HG02763 (cell line): ENCODE results near the gene ZSWIM2.
"Not testable (repeated sequence)": the region's sequence is repeated elsewhere in the genome, so short reads cannot be mapped to it uniquely, and the experiment has no call there.

Experiments
- ATAC-seq: cut with Tn5 transposase; IDR thresholded peaks from one replicate; pipeline ENCODE4 v1.9.1; 2021; ENCODE audit warnings: mild to moderate bottlenecking, moderate library complexity; ENCODE audit not compliant: unreplicated experiment

ZSWIM2 gene

DNA sequence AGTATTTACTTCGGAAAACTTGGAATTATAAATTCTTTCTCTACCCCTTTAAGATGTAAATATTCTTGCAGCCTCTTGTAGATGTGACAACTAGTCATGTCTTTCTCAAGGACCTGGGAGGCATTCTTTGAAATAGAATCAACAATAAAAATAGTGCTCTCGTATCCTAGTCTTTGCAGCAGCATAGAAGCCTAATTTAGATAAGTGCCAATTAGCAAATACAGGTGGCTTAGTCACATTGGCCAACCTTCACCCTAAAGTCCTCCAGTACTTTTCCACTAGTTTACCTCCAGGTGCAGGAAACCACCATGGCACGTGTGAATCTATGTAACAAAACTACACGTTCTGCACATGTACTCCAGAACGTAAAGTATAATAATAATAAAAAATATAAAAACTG lies 3.5 kb upstream of the ZSWIM2 start:
- ATAC-seq = no peak

DNA sequence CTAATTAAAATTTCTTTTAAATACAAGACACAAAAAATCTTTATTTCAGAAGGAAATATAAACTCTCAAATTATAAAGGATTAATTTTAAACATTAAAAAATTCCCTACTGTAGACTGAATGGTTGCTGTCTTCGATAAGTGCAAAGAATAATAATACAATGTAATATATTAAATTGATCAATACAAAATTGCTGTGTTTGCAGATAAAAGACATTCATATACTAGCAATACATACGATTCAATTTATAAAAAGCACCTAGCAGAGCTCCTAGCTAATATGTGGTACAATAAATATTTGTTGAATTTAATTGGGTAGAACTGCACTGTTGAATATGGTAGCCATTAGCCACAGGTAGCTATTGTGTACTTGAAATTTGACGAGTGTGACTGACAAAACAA lies 6.6 kb downstream of the ZSWIM2 start:
- no peak for ATAC-seq

- no peak for ATAC-seq
Measured at GRCh38 chr2:186841940-186842339, 7.0 kb downstream of the ZSWIM2 start.

DNA sequence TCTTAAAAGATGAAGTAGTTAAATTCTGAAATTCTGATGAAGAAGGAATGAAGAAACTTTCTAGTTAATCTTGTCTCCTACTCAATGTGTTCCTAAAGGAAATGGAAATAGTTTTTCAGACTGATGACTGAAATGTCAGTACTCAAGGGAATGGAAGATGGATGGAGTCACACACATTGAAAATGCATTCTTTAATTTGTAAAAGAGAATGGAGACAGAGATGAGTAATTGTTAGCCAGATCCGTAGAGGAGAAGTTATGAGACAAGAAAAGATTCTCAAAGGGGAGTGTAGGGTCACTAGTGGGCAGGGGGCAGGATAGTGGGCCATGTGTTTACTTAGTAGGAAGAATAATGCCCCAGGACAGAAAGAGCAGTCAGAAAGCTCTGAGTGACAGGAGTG lies 13.3 kb downstream of the ZSWIM2 start:
- ATAC-seq = no peak

- ATAC-seq = no peak
Measured at GRCh38 chr2:186827862-186828492, 21.0 kb downstream of the ZSWIM2 start.

GRCh38 chr2:186827411-186827810 lies 21.6 kb downstream of the ZSWIM2 start:
- ATAC-seq = no peak

DNA sequence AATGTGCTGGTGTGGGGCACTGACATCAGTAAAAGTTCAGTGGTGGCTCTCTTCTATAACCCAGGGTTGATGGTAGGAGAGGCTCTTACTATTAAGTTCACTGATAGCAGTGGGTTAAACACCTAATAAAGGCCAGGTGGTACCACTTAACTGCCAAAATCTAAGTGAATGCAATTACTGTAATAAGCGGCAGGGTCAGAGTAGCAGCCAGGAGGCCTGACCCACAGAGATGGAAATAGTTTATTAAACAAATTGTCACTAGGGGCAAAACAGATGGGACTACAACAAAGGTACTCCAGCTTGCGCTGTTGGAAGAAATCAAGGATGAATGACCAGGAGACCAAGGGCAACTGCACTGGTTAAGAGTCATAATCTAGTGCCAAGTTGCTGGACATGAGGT lies 26.6 kb downstream of the ZSWIM2 start:
- ATAC-seq = no peak

- no peak for ATAC-seq
Measured at GRCh38 chr2:186820303-186820702, 28.7 kb downstream of the ZSWIM2 start.

- ATAC-seq = not testable (repeated sequence)
Measured at GRCh38 chr2:186811760-186812159, 37.2 kb downstream of the ZSWIM2 start.

- ATAC-seq = no peak
Measured at GRCh38 chr2:186806591-186806990, 42.4 kb downstream of the ZSWIM2 start.

DNA sequence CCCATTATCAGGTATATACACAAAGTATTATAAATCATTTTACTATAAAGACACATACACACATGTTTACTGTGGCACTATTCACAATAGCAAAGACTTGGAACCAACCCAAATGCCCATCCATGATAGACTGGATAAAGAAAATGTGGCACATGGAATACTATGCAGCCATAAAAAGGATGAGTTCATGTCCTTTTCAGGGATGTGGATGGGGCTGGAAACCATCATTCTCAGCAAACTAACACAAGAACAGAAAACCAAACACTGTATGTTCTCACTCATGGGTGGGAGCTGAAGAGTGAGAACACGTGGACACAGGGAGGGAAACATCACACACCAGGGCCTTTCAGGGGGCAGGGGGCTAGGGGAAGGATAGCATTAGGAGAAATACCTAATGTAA lies 50.4 kb downstream of the ZSWIM2 start:
- ATAC-seq = not testable (repeated sequence)

GRCh38 chr2:186784930-186785329 lies 64.0 kb downstream of the ZSWIM2 start:
- no peak for ATAC-seq

- no peak for ATAC-seq
Measured at GRCh38 chr2:186783254-186783653, 65.7 kb downstream of the ZSWIM2 start.

DNA sequence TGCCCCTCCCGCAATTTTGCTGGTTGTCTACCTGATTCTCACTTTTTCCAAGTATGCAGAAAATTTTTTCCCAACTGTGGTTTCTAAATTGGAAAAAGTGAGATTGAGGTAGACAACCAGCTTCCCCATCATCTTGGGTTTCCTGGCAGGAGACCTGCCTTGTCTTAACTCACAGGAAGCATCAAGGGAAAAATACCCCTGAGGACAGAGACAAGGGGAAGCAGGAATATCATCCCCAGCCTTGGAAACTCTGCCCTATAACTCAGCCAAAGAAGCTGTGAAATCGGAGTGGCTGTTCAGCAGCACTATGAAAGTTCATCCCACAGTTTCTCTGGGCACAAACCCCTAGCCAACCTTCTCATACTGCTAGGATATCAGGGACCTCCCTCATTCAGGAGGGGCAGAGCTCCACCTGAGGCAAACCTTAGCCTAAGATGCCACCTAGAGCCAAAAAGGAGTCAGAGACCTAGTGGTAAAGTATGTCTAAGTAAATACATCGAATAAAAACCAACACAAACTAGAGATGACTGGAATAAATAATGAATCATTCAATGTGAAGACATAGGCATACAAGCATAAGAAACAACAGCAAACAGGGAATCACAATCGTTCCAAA lies 68.2 kb downstream of the ZSWIM2 start:
- ATAC-seq = no peak
